Peyer's patch (tissue), 4 donors: ENCODE results near the gene PLEKHG4.

Experiments used
- POLR2A ChIP-seq, 2 donors: fragments of 450-650 bp; IDR thresholded peaks; one replicate each; pipeline ENCODE4 v1.5.1; 2017; ENCODE audit warnings: antibody characterized with exemption in 2 of 2, mild to moderate bottlenecking in 2 of 2, moderate library complexity in 2 of 2
- TF ChIP-seq, protein P1 (sequence below), 6 experiments: fragments of 450-650 bp in 4 of 6; fragments of 200-600 bp in 2 of 6; sonication (generic) in 1 of 6; IDR thresholded peaks; one replicate each; pipeline ENCODE4 v1.5.1; 2017 to 2019; ENCODE audit warnings: antibody characterized with exemption in 6 of 6, mild to moderate bottlenecking in 3 of 6, moderate library complexity in 1 of 6

DNA sequence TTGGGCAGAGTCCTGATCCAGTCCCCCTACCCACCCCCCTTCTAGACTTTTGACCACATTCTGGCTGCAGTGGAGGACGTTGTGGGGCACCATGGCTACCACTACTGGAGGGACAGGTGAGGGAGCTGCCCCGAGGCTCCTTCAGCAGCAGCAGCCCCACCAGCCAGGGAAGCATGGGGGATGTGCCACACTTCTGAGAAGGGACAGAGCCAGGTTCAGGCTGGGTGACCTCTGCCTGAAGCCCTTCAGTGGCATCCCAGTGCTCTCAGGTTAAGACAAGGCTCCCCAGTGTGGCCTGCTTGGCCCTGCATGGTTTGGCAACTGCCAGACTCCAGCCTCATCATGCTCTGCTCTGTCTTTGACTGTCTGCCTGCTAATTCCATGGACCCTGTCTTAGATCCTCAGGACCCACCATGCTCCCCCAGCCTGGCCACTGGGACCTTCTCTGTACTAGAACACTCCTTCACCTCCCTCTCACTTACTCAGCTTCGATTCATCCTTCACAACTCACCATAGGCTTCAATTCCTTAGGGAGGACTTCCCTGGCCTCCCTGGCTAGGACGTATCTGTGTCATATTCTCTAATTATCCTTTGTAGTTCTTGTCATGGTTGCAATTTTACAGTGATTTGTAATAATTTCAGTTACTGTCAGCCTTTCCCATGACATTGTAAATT, 21.7 kb upstream of the PLEKHG4 start:
- TF ChIP-seq, protein P1, sequence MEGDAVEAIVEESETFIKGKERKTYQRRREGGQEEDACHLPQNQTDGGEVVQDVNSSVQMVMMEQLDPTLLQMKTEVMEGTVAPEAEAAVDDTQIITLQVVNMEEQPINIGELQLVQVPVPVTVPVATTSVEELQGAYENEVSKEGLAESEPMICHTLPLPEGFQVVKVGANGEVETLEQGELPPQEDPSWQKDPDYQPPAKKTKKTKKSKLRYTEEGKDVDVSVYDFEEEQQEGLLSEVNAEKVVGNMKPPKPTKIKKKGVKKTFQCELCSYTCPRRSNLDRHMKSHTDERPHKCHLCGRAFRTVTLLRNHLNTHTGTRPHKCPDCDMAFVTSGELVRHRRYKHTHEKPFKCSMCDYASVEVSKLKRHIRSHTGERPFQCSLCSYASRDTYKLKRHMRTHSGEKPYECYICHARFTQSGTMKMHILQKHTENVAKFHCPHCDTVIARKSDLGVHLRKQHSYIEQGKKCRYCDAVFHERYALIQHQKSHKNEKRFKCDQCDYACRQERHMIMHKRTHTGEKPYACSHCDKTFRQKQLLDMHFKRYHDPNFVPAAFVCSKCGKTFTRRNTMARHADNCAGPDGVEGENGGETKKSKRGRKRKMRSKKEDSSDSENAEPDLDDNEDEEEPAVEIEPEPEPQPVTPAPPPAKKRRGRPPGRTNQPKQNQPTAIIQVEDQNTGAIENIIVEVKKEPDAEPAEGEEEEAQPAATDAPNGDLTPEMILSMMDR (IDR thresholded peaks at IDR 0.05): no peak
- TF ChIP-seq POLR2A (IDR thresholded peaks at IDR 0.05): no peak
